IMR-90 (cell line): ENCODE data around the gene ZCCHC7. TPM values are rescaled to one million over a fixed set of nuclear protein-coding genes. Genes with fewer than 3 reads are reported as not detected.

ENCODE experiments used
- ATAC-seq: fragments of 200-7000 bp; cut with Tn5 transposase; 2 replicates; pipeline ENCODE4 v1.9.1; 2020; ENCODE audit warnings: low read depth, mild to moderate bottlenecking, moderate library complexity
- BruUV-seq: library from RNA; stranded (reverse); fragments of 400-500 nt; replicated peaks from 2 replicates; lab custom pipeline; 2021; lab: Mats Ljungman, UMichigan
- CTCF ChIA-PET: fragments of 300-600 bp; formaldehyde crosslinking; extraction: SDS; loops from one replicate; lab custom pipeline; 2021; ENCODE audit warnings: antibody characterized with exemption; lab: Yijun Ruan, JAX
- POLR2A ChIA-PET: fragments of 300-600 bp; sonication (Branson Sonifier 250); formaldehyde crosslinking; loops from one replicate; lab custom pipeline; 2022; ENCODE audit warnings: antibody characterized with exemption; ENCODE audit not compliant: unreplicated experiment; lab: Charles Lee
- DNase-seq: peaks from one replicate; pipeline ENCODE4 v3.0.0; 2013
- H2AFZ ChIP-seq: replicated peaks from 2 replicates; pipeline ENCODE3; 2013; ENCODE audit warnings: low read length, mild to moderate bottlenecking; ENCODE audit not compliant: poor library complexity
- H2AK5ac ChIP-seq: 2 replicates; pipeline ENCODE4 v1.6.1; 2013; ENCODE audit warnings: low read depth, low read length, inconsistent platforms
- H2AK9ac ChIP-seq: replicated peaks from 2 replicates; pipeline ENCODE3; 2013; ENCODE audit warnings: mild to moderate bottlenecking, low read depth, low read length, moderate library complexity; ENCODE audit not compliant: poor library complexity
- H2BK120ac ChIP-seq: 2 replicates; pipeline ENCODE4 v1.6.1; 2013; ENCODE audit warnings: low read depth, low read length, inconsistent platforms
- H2BK15ac ChIP-seq: 3 replicates; pipeline ENCODE4 v1.6.1; 2013; ENCODE audit warnings: low read depth, low read length, inconsistent platforms
- H2BK20ac ChIP-seq: 2 replicates; pipeline ENCODE4 v1.6.1; 2013; ENCODE audit warnings: low read depth, mild to moderate bottlenecking, inconsistent platforms, low read length, moderate library complexity
- H2BK5ac ChIP-seq: 2 replicates; pipeline ENCODE4 v1.6.1; 2013; ENCODE audit warnings: mild to moderate bottlenecking, low read depth, low read length, inconsistent platforms; ENCODE audit not compliant: poor library complexity, severe bottlenecking
- H3K14ac ChIP-seq: replicated peaks from 2 replicates; pipeline ENCODE4 v1.6.1; 2013; ENCODE audit warnings: low read depth, low read length, inconsistent platforms
- H3K18ac ChIP-seq: 2 replicates; pipeline ENCODE4 v1.6.1; 2013; ENCODE audit warnings: low read depth, low read length, control low read depth
- H3K23ac ChIP-seq: 2 replicates; pipeline ENCODE4 v1.6.1; 2013; ENCODE audit warnings: low read depth, low read length, inconsistent platforms
- H3K27ac ChIP-seq: 2 replicates; pipeline ENCODE4 v1.5.1; 2013; ENCODE audit warnings: mild to moderate bottlenecking, control low read depth, low read length; ENCODE audit not compliant: insufficient read depth
- H3K27me3 ChIP-seq: 2 replicates; pipeline ENCODE4 v1.6.1; 2013; ENCODE audit warnings: low read length; ENCODE audit not compliant: control insufficient read depth, insufficient read depth
- H3K36me3 ChIP-seq: 2 replicates; pipeline ENCODE4 v1.6.1; 2013; ENCODE audit warnings: low read length, mixed read lengths; ENCODE audit not compliant: control insufficient read depth, insufficient read depth
- H3K4ac ChIP-seq: 2 replicates; pipeline ENCODE4 v1.6.1; 2013; ENCODE audit warnings: low read depth, low read length, inconsistent platforms
- H3K4me1 ChIP-seq: 2 replicates; pipeline ENCODE4 v1.6.1; 2013; ENCODE audit warnings: low read length, mixed read lengths; ENCODE audit not compliant: control insufficient read depth, insufficient read depth
- H3K4me2 ChIP-seq: 2 replicates; pipeline ENCODE4 v1.6.1; 2013; ENCODE audit warnings: low read depth, mild to moderate bottlenecking, control low read depth, low read length, moderate library complexity
- H3K4me3 ChIP-seq: 2 replicates; pipeline ENCODE4 v1.5.1; 2013; ENCODE audit warnings: low read depth, mild to moderate bottlenecking, control low read depth, low read length, moderate library complexity; ENCODE audit not compliant: insufficient read depth
- H3K56ac ChIP-seq: 2 replicates; pipeline ENCODE4 v1.6.1; 2013; ENCODE audit warnings: low read length, inconsistent platforms; ENCODE audit not compliant: insufficient read depth; ENCODE audit errors: extremely low read depth
- H3K79me1 ChIP-seq, 2 experiments: 2 replicates each; pipeline ENCODE4 v1.6.1; 2013; ENCODE audit warnings: low read length in 2 of 2, inconsistent platforms in 1 of 2, low read depth in 1 of 2
- H3K9ac ChIP-seq: 2 replicates; pipeline ENCODE4 v1.6.1; 2013; ENCODE audit warnings: low read depth, low read length, control low read depth
- H3K9me1 ChIP-seq: 2 replicates; pipeline ENCODE4 v1.6.1; 2013; ENCODE audit warnings: low read length, inconsistent platforms; ENCODE audit not compliant: insufficient read depth
- H3K9me3 ChIP-seq: 2 replicates; pipeline ENCODE4 v1.6.1; 2013; ENCODE audit warnings: low read length; ENCODE audit not compliant: control insufficient read depth, insufficient read depth
- H4K20me1 ChIP-seq: 2 replicates; pipeline ENCODE4 v1.6.1; 2013; ENCODE audit warnings: low read length, inconsistent platforms; ENCODE audit not compliant: insufficient read depth
- H4K5ac ChIP-seq: 2 replicates; pipeline ENCODE4 v1.6.1; 2013; ENCODE audit warnings: mild to moderate bottlenecking, low read depth, low read length, control low read depth
- H4K8ac ChIP-seq, 2 experiments: 2 replicates each; pipeline ENCODE4 v1.6.1; 2013; ENCODE audit warnings: low read depth in 2 of 2, low read length in 2 of 2, control low read depth in 1 of 2, inconsistent platforms in 1 of 2
- H4K91ac ChIP-seq: 2 replicates; pipeline ENCODE4 v1.6.1; 2013; ENCODE audit warnings: low read depth, low read length, inconsistent platforms; ENCODE audit not compliant: insufficient read depth
- BHLHE40 ChIP-seq: fragments of 150-350 bp; IDR thresholded peaks from 2 replicates; pipeline ENCODE4 v1.6.1; 2016; ENCODE audit warnings: mild to moderate bottlenecking, low read depth, low read length
- CEBPB ChIP-seq: IDR thresholded peaks from 2 replicates; pipeline ENCODE4 v1.6.1; 2012; ENCODE audit warnings: low read depth, low read length, improper control_type of control experiment
- CHD1 ChIP-seq: IDR thresholded peaks from 2 replicates; pipeline ENCODE4 v1.6.1; 2012; ENCODE audit warnings: low read depth, low read length, improper control_type of control experiment
- CTCF ChIP-seq: conservative IDR thresholded peaks from 2 replicates; pipeline ENCODE4 v1.5.1; 2012; ENCODE audit warnings: mild to moderate bottlenecking, low read depth, low read length, improper control_type of control experiment
- ELK1 ChIP-seq: fragments of 150-350 bp; IDR thresholded peaks from 2 replicates; pipeline ENCODE4 v1.6.1; 2016; ENCODE audit warnings: low read depth, mild to moderate bottlenecking, low read length, moderate library complexity, borderline replicate concordance
- FOS ChIP-seq: fragments of 150-350 bp; IDR thresholded peaks from 2 replicates; pipeline ENCODE4 v1.6.1; 2016; ENCODE audit warnings: low read depth, low read length
- MAFK ChIP-seq: IDR thresholded peaks from 2 replicates; pipeline ENCODE4 v1.6.1; 2012; ENCODE audit warnings: low read depth, low read length, improper control_type of control experiment
- MAZ ChIP-seq: IDR thresholded peaks from 2 replicates; pipeline ENCODE4 v1.6.1; 2012; ENCODE audit warnings: low read depth, mild to moderate bottlenecking, low read length, improper control_type of control experiment, moderate library complexity, borderline replicate concordance
- MXI1 ChIP-seq: IDR thresholded peaks from 2 replicates; pipeline ENCODE4 v1.6.1; 2012; ENCODE audit warnings: low read depth, mild to moderate bottlenecking, low read length, moderate library complexity, borderline replicate concordance
- NFE2L2 ChIP-seq: fragments of 150-350 bp; IDR thresholded peaks from 2 replicates; pipeline ENCODE4 v1.6.1; 2016; ENCODE audit warnings: low read depth, mild to moderate bottlenecking, low read length
- POLR2A ChIP-seq: IDR thresholded peaks from 2 replicates; pipeline ENCODE4 v1.6.1; 2012; ENCODE audit warnings: mild to moderate bottlenecking, low read depth, low read length
- RAD21 ChIP-seq: IDR thresholded peaks from 2 replicates; pipeline ENCODE4 v1.6.1; 2012; ENCODE audit warnings: low read length, improper control_type of control experiment
- RCOR1 ChIP-seq: IDR thresholded peaks from 2 replicates; pipeline ENCODE4 v1.6.1; 2012; ENCODE audit warnings: mild to moderate bottlenecking, low read length, improper control_type of control experiment; ENCODE audit not compliant: insufficient replicate concordance
- RFX5 ChIP-seq: IDR thresholded peaks from 2 replicates; pipeline ENCODE4 v1.8.0; 2012; ENCODE audit warnings: low read depth, mild to moderate bottlenecking, low read length, moderate library complexity
- SMC3 ChIP-seq: fragments of 150-350 bp; IDR thresholded peaks from 2 replicates; pipeline ENCODE4 v1.6.1; 2016; ENCODE audit warnings: low read depth, mild to moderate bottlenecking, antibody characterized with exemption, low read length, moderate library complexity
- USF2 ChIP-seq: fragments of 150-350 bp; IDR thresholded peaks from 2 replicates; pipeline ENCODE4 v1.6.1; 2017; ENCODE audit warnings: mild to moderate bottlenecking, antibody characterized with exemption, low read length, low read depth
- WGBS, 2 experiments: methylation state at CpG; one replicate each; pipeline versions ENCODE4 v1.1.5 to v1.1.7; 2013; ENCODE audit warnings: missing lambda C conversion rate in 2 of 2; ENCODE audit not compliant: insufficient read length in 1 of 2; ENCODE audit errors: extremely low coverage in 2 of 2; 5-methylcytosine and 5-hydroxymethylcytosine counted together
- dilution Hi-C: fragments of 300-500 bp; cut with HindIII; formaldehyde crosslinking; loops from one replicate; pipeline ENCODE4 v1.14.3; 2018; ENCODE audit warnings: low sequenced_read_pairs; ENCODE audit not compliant: unreplicated experiment
- in situ Hi-C: fragments of 300-500 bp; cut with MboI; formaldehyde crosslinking; loops from 3 replicates; pipeline ENCODE4 v1.14.3; 2019; ENCODE audit warnings: low sequenced_read_pairs, inconsistent platforms, mixed read lengths
- intact Hi-C: fragments of 100-400 bp; cut with micrococcal nuclease; formaldehyde crosslinking; loops from 2 replicates; pipeline ENCODE4 v1.10.0; 2022
- polyA plus RNA-seq, 3 experiments: library from polyadenylated mRNA; depleted of rRNA; stranded (reverse); fragments of >200 nt; gene quantifications; 2 replicates each; pipeline ENCODE4 v1.2.3, GENCODE V29; 2012; ENCODE audit warnings: low replicate concordance in 1 of 3
- total RNA-seq: library from RNA; depleted of rRNA; stranded (reverse); fragments of >200 nt; gene quantifications from 2 replicates; pipeline ENCODE4 v1.2.3, GENCODE V29; 2012

Gene ZCCHC7
- total and polyA plus RNA-seq, 2 of the 4 experiments (the other 2 are of a cell fraction) = 13.6 to 28.7 TPM

GRCh38 chr9:37343724-37344123 is 223.3 kb downstream of the ZCCHC7 start:
- H3K27me3 ChIP-seq = no peaks in the 10 kb centered on the region
- in situ Hi-C loops (no loop called here), intact Hi-C loops (no loop called here), dilution Hi-C loops (no loop called here)
- H2BK20ac ChIP-seq = no peak overlapping the region
- no peaks in the 10 kb centered on the region for H4K20me1 ChIP-seq
- H3K18ac ChIP-seq = no peak overlapping the region
- no peak overlapping the region for H3K9ac ChIP-seq
- TF ChIP-seq RCOR1 (no peak), POLR2A (no peak), CEBPB (no peak), NFE2L2 (no peak), CHD1 (no peak), CTCF (no peak), RFX5 (no peak), FOS (no peak), MAZ (no peak), MAFK (no peak), BHLHE40 (no peak), SMC3 (no peak), ELK1 (no peak), MXI1 (no peak), USF2 (no peak), RAD21 (no peak)
- H4K8ac ChIP-seq = no peak overlapping the region
- POLR2A ChIA-PET = no interaction called here
- H3K27ac ChIP-seq = no peak overlapping the region
- H2BK5ac ChIP-seq = no peak overlapping the region
- no peak overlapping the region for H2AK9ac ChIP-seq
- H3K36me3 ChIP-seq = 0 out of 2 replicates have a peak, but pooled peaks cover 2% of the 10 kb centered on the region
- H4K5ac ChIP-seq = no peak overlapping the region
- ATAC-seq = no peak
- no peak overlapping the region for H3K4me2 ChIP-seq
- no TSS peak for BruUV-seq
- no peak overlapping the region for H2BK15ac ChIP-seq
- no peaks in the 10 kb centered on the region; a peak in 1 of 4 replicates for H3K79me1 ChIP-seq
- H4K91ac ChIP-seq = no peak overlapping the region
- no peak overlapping the region for H3K56ac ChIP-seq
- H3K4me3 ChIP-seq = no peak overlapping the region
- H3K23ac ChIP-seq = no peak overlapping the region
- H2AFZ ChIP-seq = no peak overlapping the region
- H3K9me3 ChIP-seq = no peaks in the 10 kb centered on the region
- H2BK120ac ChIP-seq = no peak overlapping the region
- CTCF ChIA-PET = no interaction called here
- no peaks in the 10 kb centered on the region for H3K4me1 ChIP-seq
- WGBS, 2 experiments = no CpG with 5 or more reads among the region's 1 CpG
- DNase-seq = no peak
- H2AK5ac ChIP-seq = no peak overlapping the region
- H3K14ac ChIP-seq = no peak overlapping the region
- H3K9me1 ChIP-seq = no peaks in the 10 kb centered on the region
- no peak overlapping the region for H3K4ac ChIP-seq
